Measurements from ENCODE around the gene PTPRE. TPM values are rescaled to one million over a fixed set of nuclear protein-coding genes. Genes with fewer than 3 reads are reported as not detected.

PTPRE gene
- total RNA-seq, 4 donors from 2014 or later, result 9.8 to 24.9 (median 22.7) TPM

DNA sequence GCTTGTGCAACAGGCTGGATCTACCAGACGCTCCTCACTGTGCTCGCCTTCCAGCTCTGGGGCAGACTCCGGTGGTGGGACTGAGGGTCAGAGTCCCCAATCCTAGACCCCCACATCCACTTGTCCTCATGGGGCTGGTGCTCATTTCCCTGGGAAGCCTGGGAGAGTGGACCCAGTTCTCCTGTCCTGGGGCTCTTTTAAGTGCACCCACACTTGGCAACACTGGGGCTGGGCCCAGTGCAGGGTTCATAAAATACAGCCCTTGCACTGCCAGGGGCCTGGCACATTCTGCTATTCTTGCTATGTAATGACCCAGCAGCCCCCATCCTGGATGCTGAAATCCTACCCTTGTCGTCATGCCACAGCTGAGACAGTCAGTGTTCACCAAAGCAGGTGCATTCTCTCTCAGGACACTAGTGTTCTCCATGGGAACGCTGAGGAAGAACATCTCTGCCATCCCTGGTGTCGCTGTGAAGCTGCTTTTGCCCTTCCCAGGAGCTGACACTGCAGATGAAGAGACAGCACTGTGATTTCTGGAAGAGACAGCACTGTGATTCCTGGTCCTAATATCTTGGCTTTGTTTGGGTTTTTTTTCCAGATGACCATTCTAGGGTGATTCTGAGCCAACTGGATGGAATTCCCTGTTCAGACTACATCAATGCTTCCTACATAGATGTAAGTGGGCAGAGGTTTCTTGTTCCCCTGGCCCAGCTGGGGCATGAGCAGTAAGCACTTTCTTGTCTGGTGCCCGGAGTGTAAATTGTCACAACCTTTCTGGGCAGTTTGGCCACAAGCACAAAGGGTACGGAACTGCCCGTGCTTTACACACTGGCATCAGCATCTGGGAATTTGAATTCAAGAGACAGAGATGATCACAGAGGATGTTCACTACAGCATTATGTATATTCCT is 153.7 kb downstream of the PTPRE start:
- no peaks in the 10 kb centered on the region for H3K9me3 ChIP-seq
- no peaks in the 10 kb centered on the region for H3K27me3 ChIP-seq
- H3K4me1 ChIP-seq, result peaks cover 16 to 40% (median 30%) of the 10 kb centered on the region in 3 donors
- peak overlapping the region in 1 of 4 donors; percentile 7 for H3K27ac ChIP-seq
- TF ChIP-seq POLR2A (IDR thresholded peaks at IDR 0.05), result no peak
- TF ChIP-seq, protein P1, sequence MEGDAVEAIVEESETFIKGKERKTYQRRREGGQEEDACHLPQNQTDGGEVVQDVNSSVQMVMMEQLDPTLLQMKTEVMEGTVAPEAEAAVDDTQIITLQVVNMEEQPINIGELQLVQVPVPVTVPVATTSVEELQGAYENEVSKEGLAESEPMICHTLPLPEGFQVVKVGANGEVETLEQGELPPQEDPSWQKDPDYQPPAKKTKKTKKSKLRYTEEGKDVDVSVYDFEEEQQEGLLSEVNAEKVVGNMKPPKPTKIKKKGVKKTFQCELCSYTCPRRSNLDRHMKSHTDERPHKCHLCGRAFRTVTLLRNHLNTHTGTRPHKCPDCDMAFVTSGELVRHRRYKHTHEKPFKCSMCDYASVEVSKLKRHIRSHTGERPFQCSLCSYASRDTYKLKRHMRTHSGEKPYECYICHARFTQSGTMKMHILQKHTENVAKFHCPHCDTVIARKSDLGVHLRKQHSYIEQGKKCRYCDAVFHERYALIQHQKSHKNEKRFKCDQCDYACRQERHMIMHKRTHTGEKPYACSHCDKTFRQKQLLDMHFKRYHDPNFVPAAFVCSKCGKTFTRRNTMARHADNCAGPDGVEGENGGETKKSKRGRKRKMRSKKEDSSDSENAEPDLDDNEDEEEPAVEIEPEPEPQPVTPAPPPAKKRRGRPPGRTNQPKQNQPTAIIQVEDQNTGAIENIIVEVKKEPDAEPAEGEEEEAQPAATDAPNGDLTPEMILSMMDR (IDR thresholded peaks at IDR 0.05), result no peak
- H3K36me3 ChIP-seq, result peaks cover 7 to 86% (median 8%) of the 10 kb centered on the region in 3 donors
- 98 to 100% methylated on average over 7 to 8 of the region's 9 CpGs for WGBS, 2 donors
- intact Hi-C loops (cut with DNase I), result no loop called here
- H3K4me3 ChIP-seq, result no peak overlapping the region
- no peak for DNase-seq

DNA sequence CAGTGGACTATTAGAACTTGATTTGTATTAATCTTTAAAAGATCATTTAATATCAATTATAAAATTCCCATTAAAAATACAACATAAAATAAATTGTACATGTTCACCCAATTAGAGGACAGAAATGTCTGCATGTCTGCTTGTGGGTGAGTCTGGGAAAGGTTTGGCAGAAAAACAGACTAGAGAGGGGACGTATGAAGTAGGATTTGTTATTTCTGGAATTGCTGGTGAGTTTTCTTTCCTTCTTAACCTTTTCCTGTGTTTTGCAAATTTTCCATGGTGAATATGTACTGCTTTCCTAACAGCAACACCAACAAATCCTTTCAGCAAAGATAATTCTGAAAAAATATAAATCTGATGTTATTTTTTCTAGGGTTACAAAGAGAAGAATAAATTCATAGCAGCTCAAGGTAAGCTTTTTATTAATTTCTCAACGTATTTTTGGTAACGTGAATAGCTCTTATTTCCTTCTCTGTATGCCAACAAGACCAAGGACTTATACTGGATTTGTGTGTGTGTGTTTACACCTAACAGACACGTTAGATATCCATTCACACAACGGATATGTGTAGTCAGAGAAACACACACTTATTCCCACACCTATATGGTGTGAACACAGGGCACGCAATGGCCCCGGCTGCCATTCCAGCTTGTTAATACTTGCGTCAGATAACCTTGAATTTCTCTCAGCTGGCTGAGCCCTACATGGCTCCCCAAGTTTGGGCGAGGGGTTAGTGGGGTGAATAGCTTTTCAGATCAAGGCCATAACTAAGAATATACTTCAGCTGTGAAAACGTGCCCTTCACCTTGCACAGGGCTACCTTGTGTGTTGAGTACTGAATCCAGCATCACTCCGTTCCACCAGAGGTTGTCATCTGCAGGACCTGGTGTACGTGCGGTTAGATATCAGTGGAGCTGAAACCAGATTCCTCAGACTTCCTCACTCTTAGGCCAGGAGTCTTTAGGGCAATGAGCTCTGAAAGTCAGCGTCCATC is 154.7 kb downstream of the PTPRE start:
- intact Hi-C loops (cut with DNase I), result no loop called here
- Histone ChIP-seq H3K27ac (peak overlapping the region in 3 of 4 donors; percentile 75 to 89 (median 78)), H3K36me3 (peaks cover 0 to 86% (median 4%) of the 10 kb centered on the region in 3 donors)

DNA sequence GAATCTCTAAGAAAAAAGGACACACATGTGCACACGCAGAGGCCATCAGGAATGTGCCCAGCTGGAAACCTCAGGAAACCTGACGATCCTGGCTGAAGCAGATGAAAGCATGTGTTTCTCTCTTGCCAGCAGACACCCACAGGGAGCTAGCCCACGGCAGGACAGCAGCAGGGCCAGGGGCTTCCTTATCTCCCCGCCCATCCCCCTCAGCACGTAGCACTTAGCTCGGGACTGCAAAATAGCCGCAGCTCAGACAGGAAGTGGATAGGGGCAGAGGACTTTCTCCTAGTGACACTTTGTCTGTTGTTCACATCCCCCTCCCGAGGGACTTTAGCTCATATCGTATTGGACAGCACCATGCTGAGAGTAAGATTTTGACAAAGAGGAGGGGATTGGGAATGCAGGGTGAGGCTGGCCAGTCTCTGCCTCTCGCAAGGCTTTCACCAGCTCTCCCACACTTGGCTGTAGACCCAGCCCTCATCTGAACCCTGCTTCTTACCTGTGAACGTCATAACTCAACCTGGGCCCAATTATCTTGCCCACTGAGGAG is 155.5 kb downstream of the PTPRE start:
- TF ChIP-seq, protein P1 (IDR thresholded peaks at IDR 0.05), result no peak
- no peak for TF ChIP-seq POLR2A (IDR thresholded peaks at IDR 0.05)
- intact Hi-C loops (cut with DNase I), result no loop called here
- Histone ChIP-seq H3K4me1 (peaks cover 16 to 43% (median 32%) of the 10 kb centered on the region in 3 donors), H3K27ac (peak overlapping the region; percentile 75 to 89 (median 77)), H3K9me3 (no peaks in the 10 kb centered on the region), H3K4me3 (peak overlapping the region in 1 of 4 donors; percentile 40), H3K36me3 (peaks cover 0 to 86% (median 4%) of the 10 kb centered on the region in 3 donors), H3K27me3 (no peaks in the 10 kb centered on the region)
- DNase-seq, result no peak
- 69 to 86% methylated on average over 2 to 7 of the region's 11 CpGs for WGBS, 2 donors

More for the DNA sequence above, 154.7 kb downstream of the PTPRE start:
- no peak for DNase-seq
- no peak for TF ChIP-seq POLR2A (IDR thresholded peaks at IDR 0.05)
- TF ChIP-seq, protein P1 (IDR thresholded peaks at IDR 0.05), result no peak
- Histone ChIP-seq H3K4me3 (no peak overlapping the region), H3K27me3 (no peaks in the 10 kb centered on the region), H3K9me3 (no peaks in the 10 kb centered on the region), H3K4me1 (peaks cover 16 to 43% (median 32%) of the 10 kb centered on the region in 3 donors)
- WGBS, 2 donors, result 81 to 87% methylated on average over 13 to 14 of the region's 14 CpGs

DNA sequence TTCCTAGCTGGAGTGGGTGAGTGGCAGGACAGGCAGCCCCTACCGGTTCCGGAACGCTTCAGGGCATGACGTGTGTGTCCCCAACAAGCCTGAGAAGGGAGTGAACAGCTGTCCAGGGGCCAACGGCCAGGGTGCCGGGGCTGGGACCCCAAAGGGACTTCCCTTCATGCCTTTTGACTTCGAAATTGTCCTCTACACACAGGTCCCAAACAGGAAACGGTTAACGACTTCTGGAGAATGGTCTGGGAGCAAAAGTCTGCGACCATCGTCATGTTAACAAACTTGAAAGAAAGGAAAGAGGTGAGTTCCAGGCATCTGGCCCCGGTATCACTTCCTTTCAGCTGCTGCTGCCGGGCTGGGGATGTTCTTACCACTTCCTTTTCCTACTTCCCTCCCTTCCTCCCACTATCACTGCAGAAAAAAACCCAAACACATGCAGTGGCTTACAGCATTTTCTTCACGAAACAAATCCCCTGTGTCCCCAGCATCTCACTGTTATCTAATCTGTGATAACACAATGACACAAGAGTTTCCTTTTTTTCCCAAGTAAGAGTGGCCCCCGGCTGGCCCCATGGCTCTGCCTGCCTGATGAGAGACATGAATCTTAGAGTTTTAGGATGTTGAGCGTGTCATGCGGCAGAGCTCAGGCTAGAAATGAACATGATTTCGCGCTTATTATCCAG is 156.1 kb downstream of the PTPRE start:
- H3K27me3 ChIP-seq, result no peaks in the 10 kb centered on the region
- H3K4me1 ChIP-seq, result peaks cover 16 to 43% (median 32%) of the 10 kb centered on the region in 3 donors
- no peak for TF ChIP-seq POLR2A (IDR thresholded peaks at IDR 0.05)
- TF ChIP-seq, protein P1 (IDR thresholded peaks at IDR 0.05), result no peak
- intact Hi-C loops (cut with DNase I), result no loop called here
- WGBS, 2 donors, result 38 to 62% methylated on average over 13 to 15 of the region's 19 CpGs
- peaks cover 0 to 87% (median 7%) of the 10 kb centered on the region in 3 donors for H3K36me3 ChIP-seq
- H3K9me3 ChIP-seq, result no peaks in the 10 kb centered on the region
- H3K4me3 ChIP-seq, result peak overlapping the region in 1 of 4 donors; percentile 40
- H3K27ac ChIP-seq, result peak overlapping the region; percentile 75 to 89 (median 77)
- no peak for DNase-seq
